NCI-H1417 treated with DMSO at 0.1 percent for 48 hours (cell line): ENCODE data around the gene GPRC5C.

ENCODE experiments used
- DNase-seq: peaks from one replicate; lab custom pipeline; 2025; lab: John Stamatoyannopoulos, UW

The GPRC5C gene

GRCh38 chr17:74452841-74453661, 21.2 kb downstream of the GPRC5C start:
- DNase-seq = no peak

GRCh38 chr17:74453665-74454196, 21.8 kb downstream of the GPRC5C start:
- DNase-seq = no peak

GRCh38 chr17:74454197-74455024, 22.5 kb downstream of the GPRC5C start:
- peak; percentile 41 for DNase-seq

- DNase-seq = no peak
Measured at GRCh38 chr17:74455025-74455545, 23.2 kb downstream of the GPRC5C start.

- no peak for DNase-seq
Measured at GRCh38 chr17:74455821-74456220, 23.9 kb downstream of the GPRC5C start.

- no peak for DNase-seq
Measured at GRCh38 chr17:74457146-74457819, 25.4 kb downstream of the GPRC5C start.

- DNase-seq = no peak
Measured at GRCh38 chr17:74457820-74458166, 25.9 kb downstream of the GPRC5C start.

DNA sequence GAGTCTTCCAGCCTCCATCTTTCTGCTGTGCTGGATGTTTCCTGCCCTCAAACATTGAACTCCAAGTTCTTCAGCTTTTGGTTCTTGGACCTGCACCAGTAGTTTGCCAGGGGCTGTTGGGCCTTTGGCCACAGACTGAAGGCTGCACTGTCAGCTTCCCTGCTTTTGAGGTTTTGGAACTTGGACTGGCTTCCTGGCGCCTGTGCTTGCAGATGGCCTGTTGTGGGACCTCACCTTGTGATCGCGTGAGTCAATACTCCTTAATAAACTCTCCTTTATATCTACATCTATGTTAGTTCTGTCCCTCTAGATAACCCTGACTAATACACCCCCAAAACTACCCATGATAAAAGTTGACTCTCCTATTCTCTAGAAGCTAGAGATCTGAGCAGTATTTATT, 26.9 kb downstream of the GPRC5C start:
- no peak for DNase-seq

DNA sequence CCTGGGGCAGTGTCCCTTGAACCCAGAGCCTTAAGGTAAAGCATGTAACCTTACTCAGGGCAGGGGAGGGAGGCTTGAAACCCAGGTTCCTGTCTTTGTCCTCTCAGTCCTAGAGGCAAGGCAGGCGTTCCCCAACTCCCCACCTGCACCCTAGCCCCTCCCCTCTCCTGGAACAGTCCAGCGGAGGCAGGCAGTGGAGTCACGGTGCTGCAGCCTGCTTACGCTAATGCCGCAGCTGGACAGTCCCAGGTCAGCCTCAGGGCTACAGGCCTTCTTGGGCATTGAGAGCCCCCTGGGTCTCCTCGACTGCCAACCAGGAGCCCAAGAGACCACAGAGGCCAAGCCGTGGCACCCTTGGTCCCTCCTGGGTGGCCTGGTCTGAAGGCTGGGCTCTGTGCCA, 27.7 kb downstream of the GPRC5C start:
- no peak for DNase-seq

DNA sequence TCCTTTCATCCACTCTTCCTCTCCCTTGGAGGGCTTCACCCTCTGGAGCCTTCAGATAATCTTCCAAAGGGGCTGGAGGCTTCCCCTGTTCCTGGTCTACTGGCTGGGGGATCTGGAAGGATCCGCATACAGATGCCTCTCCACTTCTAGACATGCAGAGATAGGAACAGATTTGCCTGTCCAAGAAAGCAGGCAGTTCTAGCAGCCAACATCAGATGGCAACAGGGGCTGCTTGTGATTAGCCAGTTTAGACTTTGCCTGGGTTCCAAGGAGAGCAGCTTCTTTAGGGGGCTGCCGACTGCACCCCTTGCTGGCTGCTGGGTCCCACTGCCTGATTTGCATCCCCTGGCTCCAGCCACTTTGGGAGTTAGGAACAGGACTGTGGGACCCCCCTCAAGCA, 28.4 kb downstream of the GPRC5C start:
- no peak for DNase-seq

- no peak for DNase-seq
Measured at GRCh38 chr17:74460996-74461395, 29.1 kb downstream of the GPRC5C start.

- no peak for DNase-seq
Measured at GRCh38 chr17:74461611-74462010, 29.7 kb downstream of the GPRC5C start.

GRCh38 chr17:74464730-74465377, 33.0 kb downstream of the GPRC5C start:
- DNase-seq = no peak

GRCh38 chr17:74465378-74466110, 33.7 kb downstream of the GPRC5C start:
- no peak for DNase-seq

GRCh38 chr17:74466111-74466827, 34.4 kb downstream of the GPRC5C start, which contains the start of gene CD300A:
TSS of gene CD300A (plus strand) at chr17:74466634. CDS start at chr17:74466704, 70 bp downstream.
- DNase-seq = no peak

GRCh38 chr17:74466828-74467184, 34.9 kb downstream of the GPRC5C start:
- DNase-seq = no peak

DNA sequence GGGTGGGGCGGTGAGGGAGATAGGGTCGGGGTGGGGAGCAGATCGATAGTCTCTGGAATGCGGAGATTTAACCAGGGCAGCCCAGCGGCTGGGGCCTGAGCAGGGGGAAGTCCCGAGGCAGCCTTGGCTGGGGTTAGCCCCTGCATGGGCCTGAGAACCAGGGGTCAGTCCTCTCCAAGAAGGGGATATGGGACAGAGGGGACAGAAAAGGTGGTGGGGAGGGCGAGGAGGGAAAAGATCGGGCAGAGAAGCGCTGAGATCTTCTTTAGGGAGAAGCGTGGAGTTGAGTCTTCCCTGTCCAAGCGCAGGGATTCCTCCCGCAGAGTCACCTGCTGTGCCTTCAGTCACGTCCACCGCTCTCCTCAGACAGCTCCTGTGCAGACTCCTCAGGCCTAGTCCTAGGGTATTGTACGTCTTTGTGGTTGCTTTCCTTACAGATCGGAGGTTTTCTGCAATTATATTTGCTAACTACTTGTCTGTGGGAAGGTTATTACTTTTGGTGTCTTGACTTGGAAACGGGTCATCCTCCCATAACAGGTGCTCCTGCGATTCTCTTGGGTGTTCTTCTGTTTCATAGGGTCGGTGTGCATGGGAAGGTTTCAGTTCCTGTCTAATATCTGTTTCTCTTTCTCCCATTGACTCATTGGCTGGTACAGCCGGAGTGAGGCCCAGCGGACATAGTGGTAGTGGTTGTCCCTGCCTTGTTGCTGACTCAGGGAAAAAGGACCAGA, 35.5 kb downstream of the GPRC5C start:
- no peak for DNase-seq

DNA sequence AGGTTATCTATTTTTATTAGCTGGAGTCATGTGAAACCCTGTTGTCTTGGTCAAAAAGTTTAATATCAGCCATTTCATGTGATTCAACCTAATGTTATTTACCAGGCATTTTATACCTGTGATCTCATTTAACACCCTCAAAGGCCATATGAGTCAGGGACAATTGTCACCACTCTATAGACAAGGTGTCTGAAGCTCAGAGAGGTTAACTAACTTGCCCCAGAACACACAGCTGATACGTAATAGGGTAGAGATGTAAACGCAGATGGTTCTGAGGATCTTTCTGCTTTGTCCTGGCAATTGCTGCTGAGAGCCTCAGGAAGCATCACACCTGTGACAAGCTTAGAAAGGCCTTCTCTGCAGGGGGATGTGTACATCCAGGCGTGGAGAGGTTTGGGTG, 39.5 kb downstream of the GPRC5C start:
- no peak for DNase-seq

GRCh38 chr17:74472890-74473289, 41.0 kb downstream of the GPRC5C start:
- no peak for DNase-seq

- DNase-seq = no peak
Measured at GRCh38 chr17:74473294-74473693, 41.4 kb downstream of the GPRC5C start.
